ENCODE results near the gene ACAD10. TPM values are rescaled to one million over a fixed set of nuclear protein-coding genes. Genes with fewer than 3 reads are reported as not detected.

Gene ACAD10
- total RNA-seq, 6 donors from 2014 or later = 16.7 to 83.8 (median 27.0) TPM

DNA sequence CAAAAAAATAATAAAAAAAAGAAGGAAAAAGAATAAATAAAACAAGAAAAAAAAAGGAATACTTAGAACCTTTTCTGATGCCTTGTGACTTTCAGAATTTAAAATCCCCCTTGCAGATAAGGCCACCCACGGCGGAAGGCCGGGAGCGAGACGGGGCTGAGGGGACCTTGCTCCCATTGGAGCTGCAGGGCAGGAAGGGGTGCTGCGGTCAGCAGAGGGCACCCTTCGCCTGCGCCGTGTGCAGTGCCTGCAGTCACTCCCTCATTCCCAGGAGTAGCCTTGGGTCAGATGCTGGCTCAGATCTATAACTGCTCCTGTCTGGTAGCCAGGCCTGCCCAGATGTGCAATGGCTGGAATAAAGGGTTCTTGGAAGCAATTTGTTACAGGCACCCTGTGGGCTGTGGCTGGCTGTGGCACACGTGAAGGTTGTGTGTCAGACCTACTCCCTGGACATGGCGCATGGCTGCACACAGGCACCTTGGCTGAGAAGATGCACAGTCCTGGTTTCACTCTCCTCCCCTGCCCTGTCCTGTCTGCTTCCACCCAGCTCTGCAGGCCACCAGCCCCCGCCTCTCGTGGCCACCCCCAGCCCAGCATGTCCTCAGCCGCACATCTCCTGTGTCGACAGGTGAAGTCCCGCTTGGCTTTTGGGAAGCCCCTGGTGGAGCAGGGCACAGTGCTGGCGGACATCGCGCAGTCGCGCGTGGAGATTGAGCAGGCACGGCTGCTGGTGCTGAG is 67.5 kb downstream of the ACAD10 start:
- Histone ChIP-seq H3K4me3 (no peak overlapping the region), H3K27ac (no peak overlapping the region), H3K9me3 (no peaks in the 10 kb centered on the region), H3K4me1 (peaks cover 18 to 28% (median 23%) of the 10 kb centered on the region in 4 donors), H3K27me3 (no peaks in the 10 kb centered on the region), H3K36me3 (peaks cover 5 to 25% (median 12%) of the 10 kb centered on the region in 4 donors)
- ATAC-seq (ENCODE audit: low FRiP score in 2 of 2) (peak; percentile 90 to 91), DNase-seq (peak; percentile 60 to 88)
- 51 to 69% methylated on average over 16 to 23 of the region's 23 CpGs for WGBS, 2 donors
- peak; percentile 14 to 20 for TF ChIP-seq POLR2AphosphoS5 (IDR thresholded peaks at IDR 0.05)
- TF ChIP-seq, protein P1, sequence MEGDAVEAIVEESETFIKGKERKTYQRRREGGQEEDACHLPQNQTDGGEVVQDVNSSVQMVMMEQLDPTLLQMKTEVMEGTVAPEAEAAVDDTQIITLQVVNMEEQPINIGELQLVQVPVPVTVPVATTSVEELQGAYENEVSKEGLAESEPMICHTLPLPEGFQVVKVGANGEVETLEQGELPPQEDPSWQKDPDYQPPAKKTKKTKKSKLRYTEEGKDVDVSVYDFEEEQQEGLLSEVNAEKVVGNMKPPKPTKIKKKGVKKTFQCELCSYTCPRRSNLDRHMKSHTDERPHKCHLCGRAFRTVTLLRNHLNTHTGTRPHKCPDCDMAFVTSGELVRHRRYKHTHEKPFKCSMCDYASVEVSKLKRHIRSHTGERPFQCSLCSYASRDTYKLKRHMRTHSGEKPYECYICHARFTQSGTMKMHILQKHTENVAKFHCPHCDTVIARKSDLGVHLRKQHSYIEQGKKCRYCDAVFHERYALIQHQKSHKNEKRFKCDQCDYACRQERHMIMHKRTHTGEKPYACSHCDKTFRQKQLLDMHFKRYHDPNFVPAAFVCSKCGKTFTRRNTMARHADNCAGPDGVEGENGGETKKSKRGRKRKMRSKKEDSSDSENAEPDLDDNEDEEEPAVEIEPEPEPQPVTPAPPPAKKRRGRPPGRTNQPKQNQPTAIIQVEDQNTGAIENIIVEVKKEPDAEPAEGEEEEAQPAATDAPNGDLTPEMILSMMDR (IDR thresholded peaks at IDR 0.05) = peak; percentile 69 to 88 (median 80)
- no peak for TF ChIP-seq EP300 (IDR thresholded peaks at IDR 0.05)

DNA sequence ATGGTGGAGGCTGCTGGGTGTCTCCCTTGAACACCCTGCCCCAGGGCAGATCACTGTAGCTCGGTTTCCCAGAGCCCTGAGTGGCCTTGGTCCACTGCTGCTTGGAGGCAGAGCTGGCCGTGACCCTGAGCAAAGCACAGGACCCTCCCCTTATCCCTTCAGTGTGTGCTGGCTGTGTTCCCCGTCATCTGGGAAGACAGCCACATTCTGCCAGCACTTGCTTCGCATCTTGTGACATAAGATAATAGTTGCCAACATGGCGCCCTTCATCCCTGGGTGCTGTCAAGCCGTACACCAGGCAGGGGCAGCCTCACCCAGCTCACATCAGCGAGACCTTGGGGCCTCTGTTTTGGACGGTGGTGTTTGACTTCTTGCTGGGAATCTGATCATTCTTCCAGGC is 68.8 kb downstream of the ACAD10 start:
- Histone ChIP-seq H3K36me3 (peaks cover 5 to 19% (median 10%) of the 10 kb centered on the region in 4 donors), H3K4me1 (peaks cover 22 to 41% (median 29%) of the 10 kb centered on the region in 4 donors), H3K27ac (peak overlapping the region in 1 of 4 donors; percentile 35), H3K9me3 (no peaks in the 10 kb centered on the region), H3K4me3 (no peak overlapping the region), H3K27me3 (no peaks in the 10 kb centered on the region)
- ATAC-seq (ENCODE audit: low FRiP score in 2 of 2) = no peak
- no peak for DNase-seq
- 82 to 85% methylated on average over 4 to 8 of the region's 8 CpGs for WGBS, 2 donors
- TF ChIP-seq EP300 (IDR thresholded peaks at IDR 0.05) = no peak
- no peak for TF ChIP-seq POLR2AphosphoS5 (IDR thresholded peaks at IDR 0.05)
- no peak for TF ChIP-seq POLR2A (IDR thresholded peaks at IDR 0.05)
- TF ChIP-seq, protein P1 (IDR thresholded peaks at IDR 0.05) = no peak

DNA sequence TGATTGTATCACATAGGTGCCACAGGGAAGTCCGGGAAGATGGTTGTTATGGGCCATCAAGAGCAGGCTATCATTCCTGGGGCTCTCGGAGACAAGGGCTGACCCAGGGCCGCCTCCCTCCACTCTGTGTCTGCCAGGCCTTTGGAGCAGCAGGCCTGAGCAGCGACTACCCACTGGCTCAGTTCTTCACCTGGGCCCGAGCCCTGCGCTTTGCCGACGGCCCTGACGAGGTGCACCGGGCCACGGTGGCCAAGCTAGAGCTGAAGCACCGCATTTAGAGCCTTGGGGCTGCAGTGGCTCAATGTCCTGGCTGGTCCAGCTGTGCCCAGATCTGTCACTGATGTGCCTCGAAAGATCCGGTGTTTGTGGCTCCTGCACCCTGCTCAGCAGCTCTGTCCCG is 70.3 kb downstream of the ACAD10 start:
- Histone ChIP-seq H3K4me3 (no peak overlapping the region), H3K9me3 (no peaks in the 10 kb centered on the region), H3K27me3 (no peaks in the 10 kb centered on the region), H3K36me3 (peaks cover under 1 to 19% (median 3%) of the 10 kb centered on the region in 4 donors), H3K27ac (peak overlapping the region in 3 of 4 donors; percentile 69 to 91 (median 88)), H3K4me1 (peaks cover 22 to 41% (median 29%) of the 10 kb centered on the region in 4 donors)
- no peak for ATAC-seq (ENCODE audit: low FRiP score in 2 of 2)
- TF ChIP-seq EP300 (IDR thresholded peaks at IDR 0.05) = no peak
- no peak for TF ChIP-seq POLR2A (IDR thresholded peaks at IDR 0.05)
- TF ChIP-seq, protein P1 (IDR thresholded peaks at IDR 0.05) = no peak
- TF ChIP-seq POLR2AphosphoS5 (IDR thresholded peaks at IDR 0.05) = no peak
- DNase-seq = peak in 1 of 2 donors; percentile 64
- 96 to 100% methylated on average over 4 to 15 of the region's 15 CpGs for WGBS, 2 donors

DNA sequence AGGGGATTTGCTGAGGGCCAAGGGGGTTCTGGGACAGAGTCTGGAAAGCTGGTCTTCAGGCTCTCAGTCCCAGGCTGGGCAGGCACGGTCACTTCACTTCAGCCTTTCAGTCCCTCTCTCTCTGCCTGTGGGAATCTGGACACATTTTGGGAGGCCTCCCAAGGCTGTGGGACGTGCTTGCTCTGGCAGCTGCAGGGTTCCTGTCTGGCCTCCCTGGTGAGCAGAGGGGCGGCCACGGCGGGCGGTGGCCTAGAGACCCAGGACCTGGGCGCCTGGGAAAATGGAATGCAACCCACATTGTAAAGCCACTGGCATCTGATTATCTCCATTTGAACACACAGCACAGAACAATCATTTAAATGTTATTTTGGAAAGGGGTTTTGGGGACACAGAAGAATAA is 70.8 kb downstream of the ACAD10 start:
- peak in 1 of 2 donors; percentile 55 for DNase-seq
- H3K4me3 ChIP-seq = no peak overlapping the region
- peak overlapping the region; percentile 67 to 91 (median 78) for H3K27ac ChIP-seq
- peaks cover 22 to 41% (median 29%) of the 10 kb centered on the region in 4 donors for H3K4me1 ChIP-seq
- no peaks in the 10 kb centered on the region for H3K27me3 ChIP-seq
- ATAC-seq (ENCODE audit: low FRiP score in 2 of 2) = no peak
- 65 to 83% methylated on average over 5 to 7 of the region's 7 CpGs for WGBS, 2 donors
- TF ChIP-seq, protein P1 (IDR thresholded peaks at IDR 0.05) = no peak
- TF ChIP-seq POLR2AphosphoS5 (IDR thresholded peaks at IDR 0.05) (no peak), EP300 (IDR thresholded peaks at IDR 0.05) (no peak), POLR2A (IDR thresholded peaks at IDR 0.05) (no peak)
- H3K9me3 ChIP-seq = no peaks in the 10 kb centered on the region
- peaks cover 0 to 16% (median 2%) of the 10 kb centered on the region in 4 donors for H3K36me3 ChIP-seq
